Neutrophil (primary cell): ENCODE data around the gene GPM6B.

Experiments
- H3K27ac ChIP-seq: fragments of 200-600 bp; sonication (generic); 2 replicates; pipeline ENCODE4 v1.5.1; 2016; ENCODE audit warnings: mild to moderate bottlenecking, moderate library complexity
- H3K27me3 ChIP-seq: fragments of 200-600 bp; sonication (generic); 2 replicates; pipeline ENCODE4 v1.6.0; 2016; ENCODE audit warnings: mild to moderate bottlenecking
- H3K36me3 ChIP-seq: fragments of 200-600 bp; sonication (generic); 2 replicates; pipeline ENCODE4 v1.5.1; 2017
- H3K4me1 ChIP-seq, 2 experiments: fragments of 200-600 bp in 1 of 2; sonication (generic) in 1 of 2; 1 replicate in 1 of 2; 2 replicates in 1 of 2; pipeline versions ENCODE4 v1.5.1 to v1.6.1; 2013 to 2016; ENCODE audit warnings: low read depth in 1 of 2, low read length in 1 of 2, mild to moderate bottlenecking in 1 of 2, moderate library complexity in 1 of 2; ENCODE audit not compliant: control insufficient read depth in 1 of 2, insufficient read depth in 1 of 2
- H3K4me3 ChIP-seq, 2 experiments: fragments of 200-600 bp in 1 of 2; sonication (generic) in 1 of 2; 1 replicate in 1 of 2; 2 replicates in 1 of 2; pipeline ENCODE4 v1.5.1; 2013 to 2016; ENCODE audit warnings: low read depth in 1 of 2, low read length in 1 of 2, mild to moderate bottlenecking in 1 of 2, moderate library complexity in 1 of 2
- H3K9me3 ChIP-seq: fragments of 200-600 bp; sonication (generic); 2 replicates; pipeline ENCODE4 v1.5.1; 2016
- CTCF ChIP-seq: fragments of 200-600 bp; sonication (generic); IDR thresholded peaks from 2 replicates; pipeline ENCODE4 v1.5.1; 2016; ENCODE audit warnings: antibody characterized with exemption

GPM6B gene

GRCh38 chrX:13803116-13803515, 13.8 kb downstream of the GPM6B start:
- H3K4me1 ChIP-seq, result no peaks in the 10 kb centered on the region
- H3K27ac ChIP-seq, result no peak overlapping the region
- H3K36me3 ChIP-seq, result no peaks in the 10 kb centered on the region
- H3K9me3 ChIP-seq, result no peaks in the 10 kb centered on the region
- no peak overlapping the region for H3K4me3 ChIP-seq
- no peaks in the 10 kb centered on the region for H3K27me3 ChIP-seq
- no peak for TF ChIP-seq CTCF

DNA sequence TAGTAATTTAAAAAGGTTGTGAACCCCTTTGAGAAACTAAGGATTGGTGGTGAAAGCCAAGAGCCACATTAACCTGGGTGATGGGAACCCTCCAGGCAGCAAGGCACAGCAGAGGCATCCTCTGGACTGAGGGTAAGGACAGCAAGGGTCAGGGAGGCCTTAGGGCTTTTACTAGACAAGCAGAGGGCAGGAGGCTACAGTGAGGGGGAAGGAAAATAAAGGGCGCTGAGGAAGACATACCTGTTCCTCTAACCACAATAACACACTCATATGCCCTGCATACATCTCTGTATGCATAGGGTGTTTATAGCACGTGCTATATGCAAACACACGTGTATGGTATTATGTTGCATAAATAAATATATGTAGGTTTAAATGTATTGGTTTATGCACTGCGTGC, 18.7 kb downstream of the GPM6B start:
- Histone ChIP-seq H3K27ac (no peak overlapping the region), H3K4me3 (no peak overlapping the region), H3K27me3 (no peaks in the 10 kb centered on the region), H3K4me1 (no peaks in the 10 kb centered on the region), H3K9me3 (no peaks in the 10 kb centered on the region), H3K36me3 (no peaks in the 10 kb centered on the region)
- no peak for TF ChIP-seq CTCF

GRCh38 chrX:13797512-13797911, 19.4 kb downstream of the GPM6B start:
- Histone ChIP-seq H3K4me3 (no peak overlapping the region), H3K9me3 (no peaks in the 10 kb centered on the region)
- no peak for TF ChIP-seq CTCF

GRCh38 chrX:13794417-13794816, 22.5 kb downstream of the GPM6B start:
- Histone ChIP-seq H3K4me3 (no peak overlapping the region), H3K36me3 (no peaks in the 10 kb centered on the region), H3K27ac (no peak overlapping the region), H3K9me3 (no peaks in the 10 kb centered on the region), H3K27me3 (no peaks in the 10 kb centered on the region), H3K4me1 (no peaks in the 10 kb centered on the region)
- no peak for TF ChIP-seq CTCF

More at GRCh38 chrX:13797512-13797911, 19.4 kb downstream of the GPM6B start:
- H3K27ac ChIP-seq, result no peak overlapping the region
- H3K27me3 ChIP-seq, result no peaks in the 10 kb centered on the region
- H3K36me3 ChIP-seq, result no peaks in the 10 kb centered on the region
- H3K4me1 ChIP-seq, result no peaks in the 10 kb centered on the region

DNA sequence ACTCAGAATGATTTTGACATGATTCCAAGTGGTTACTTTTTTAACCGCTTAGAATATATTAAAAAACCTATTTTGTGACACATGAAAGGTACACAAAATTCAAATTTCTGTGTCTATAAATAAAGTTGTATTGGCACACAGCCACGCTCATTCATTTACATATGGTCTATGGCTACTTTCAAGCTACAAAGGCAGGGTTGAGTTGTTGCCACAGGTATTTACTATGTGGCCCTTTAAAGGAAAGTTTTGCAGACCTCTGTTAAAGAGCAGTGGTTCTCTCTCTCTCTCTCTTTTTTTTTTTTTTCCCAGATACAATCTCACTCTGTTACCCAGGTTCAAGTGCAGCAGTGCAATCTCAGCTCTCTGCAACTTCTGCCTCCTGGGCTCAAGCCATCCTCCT, 23.0 kb downstream of the GPM6B start:
- Histone ChIP-seq H3K27ac (no peak overlapping the region), H3K4me3 (no peak overlapping the region), H3K4me1 (no peaks in the 10 kb centered on the region), H3K36me3 (no peaks in the 10 kb centered on the region), H3K9me3 (no peaks in the 10 kb centered on the region), H3K27me3 (no peaks in the 10 kb centered on the region)
- no peak for TF ChIP-seq CTCF

DNA sequence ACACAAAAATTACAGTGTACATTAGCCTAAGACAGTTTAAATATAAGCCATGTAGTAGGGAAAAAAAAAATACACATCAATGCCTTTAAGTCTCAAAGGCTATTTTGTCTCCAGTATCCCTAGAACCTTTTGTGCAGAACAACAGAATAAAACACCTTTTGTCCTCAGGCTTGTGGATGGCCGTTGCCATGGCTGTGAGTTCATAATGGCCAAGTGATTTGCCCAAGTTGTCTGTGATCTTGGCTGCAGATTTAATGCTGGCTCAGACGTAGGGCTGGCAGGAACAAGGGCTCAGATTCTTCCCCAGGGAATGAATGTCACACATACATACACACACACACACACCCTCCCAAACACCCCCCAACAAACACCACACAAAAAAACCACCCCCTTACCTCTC, 25.3 kb downstream of the GPM6B start:
- no peaks in the 10 kb centered on the region for H3K4me1 ChIP-seq
- H3K27ac ChIP-seq, result no peak overlapping the region
- no peak overlapping the region for H3K4me3 ChIP-seq
- no peaks in the 10 kb centered on the region for H3K27me3 ChIP-seq
- TF ChIP-seq CTCF, result no peak
- no peaks in the 10 kb centered on the region for H3K9me3 ChIP-seq
- no peaks in the 10 kb centered on the region for H3K36me3 ChIP-seq
